ENCODE data around the gene ASTN2. TPM values are rescaled to one million over a fixed set of nuclear protein-coding genes. Genes with fewer than 3 reads are reported as not detected.

The ASTN2 gene
- total RNA-seq, 1 experiment from 2014 or later: 4.8 TPM

- RAD21 ChIA-PET (ENCODE audit: low non-redundant PET in 1 of 2, low total read pairs in 2 of 2, uncharacterized antibody in 2 of 2, unreplicated experiment in 2 of 2): no interaction called here
- H2AFZ ChIP-seq (ENCODE audit: low read depth, low read length, poor library complexity, severe bottlenecking): no peak overlapping the region
- DNase-seq (ENCODE audit: low read depth, low spot score) (no peak), ATAC-seq (no peak)
- H3K9ac ChIP-seq (ENCODE audit: low read length): no peak overlapping the region
- no peaks in the 10 kb centered on the region for H3K9me2 ChIP-seq (ENCODE audit: insufficient read depth)
- no peak overlapping the region for H3K27ac ChIP-seq (ENCODE audit: low read depth, low read length)
- no peaks in the 10 kb centered on the region for H3K36me3 ChIP-seq (ENCODE audit: control insufficient read depth in 1 of 2, insufficient read depth in 2 of 2, low read length in 2 of 2)
- H3K27me3 ChIP-seq (ENCODE audit: insufficient read depth, low read length): no peaks in the 10 kb centered on the region
- no peaks in the 10 kb centered on the region for H3K9me3 ChIP-seq (ENCODE audit: control insufficient read depth in 1 of 2, insufficient read depth in 1 of 2, low read depth in 1 of 2, low read length in 2 of 2)
- no peaks in the 10 kb centered on the region for H4K20me1 ChIP-seq (ENCODE audit: insufficient read depth)
- no TSS peak for BruUV-seq (replicated peaks)
- no peak overlapping the region for H3K4me3 ChIP-seq (replicated peaks in 1 of 2; ENCODE audit: low read depth in 1 of 2, low read length in 2 of 2)
- POLR2A ChIA-PET: no interaction called here
- H3K4me1 ChIP-seq (ENCODE audit: control insufficient read depth in 1 of 2, insufficient read depth in 2 of 2, low read length in 2 of 2): no peaks in the 10 kb centered on the region
- intact Hi-C loops (cut with micrococcal nuclease): no loop called here
- H3K79me2 ChIP-seq (ENCODE audit: insufficient read depth, low read length): no peaks in the 10 kb centered on the region
- no peak overlapping the region for H3K4me2 ChIP-seq (ENCODE audit: low read length)
- CTCF ChIA-PET: no interaction called here
- no peak for TF ChIP-seq ZNF274 (IDR thresholded peaks at IDR 0.05; ENCODE audit: low read depth, low read length)
- TF ChIP-seq YY1 (IDR thresholded peaks at IDR 0.05; ENCODE audit: extremely low read depth, insufficient replicate concordance, low read depth, low read length): no peak
- TF ChIP-seq POLR2A (IDR thresholded peaks at IDR 0.05; ENCODE audit: borderline replicate concordance, extremely low read depth, insufficient read depth, insufficient read length): no peak
- no peak for TF ChIP-seq POLR2AphosphoS5 (IDR thresholded peaks at IDR 0.05; ENCODE audit: low read depth, low read length)
- TF ChIP-seq TCF7L2 (IDR thresholded peaks at IDR 0.05; ENCODE audit: borderline replicate concordance, extremely low read depth, insufficient read depth, insufficient read length): no peak
- no peak for TF ChIP-seq SP1 (IDR thresholded peaks at IDR 0.05; ENCODE audit: low read depth)
- no peak for TF ChIP-seq EGR1 (IDR thresholded peaks at IDR 0.05; ENCODE audit: low read depth)
- no peak for TF ChIP-seq CBX3 (IDR thresholded peaks at IDR 0.05; ENCODE audit: low read depth)
- TF ChIP-seq, protein P1, sequence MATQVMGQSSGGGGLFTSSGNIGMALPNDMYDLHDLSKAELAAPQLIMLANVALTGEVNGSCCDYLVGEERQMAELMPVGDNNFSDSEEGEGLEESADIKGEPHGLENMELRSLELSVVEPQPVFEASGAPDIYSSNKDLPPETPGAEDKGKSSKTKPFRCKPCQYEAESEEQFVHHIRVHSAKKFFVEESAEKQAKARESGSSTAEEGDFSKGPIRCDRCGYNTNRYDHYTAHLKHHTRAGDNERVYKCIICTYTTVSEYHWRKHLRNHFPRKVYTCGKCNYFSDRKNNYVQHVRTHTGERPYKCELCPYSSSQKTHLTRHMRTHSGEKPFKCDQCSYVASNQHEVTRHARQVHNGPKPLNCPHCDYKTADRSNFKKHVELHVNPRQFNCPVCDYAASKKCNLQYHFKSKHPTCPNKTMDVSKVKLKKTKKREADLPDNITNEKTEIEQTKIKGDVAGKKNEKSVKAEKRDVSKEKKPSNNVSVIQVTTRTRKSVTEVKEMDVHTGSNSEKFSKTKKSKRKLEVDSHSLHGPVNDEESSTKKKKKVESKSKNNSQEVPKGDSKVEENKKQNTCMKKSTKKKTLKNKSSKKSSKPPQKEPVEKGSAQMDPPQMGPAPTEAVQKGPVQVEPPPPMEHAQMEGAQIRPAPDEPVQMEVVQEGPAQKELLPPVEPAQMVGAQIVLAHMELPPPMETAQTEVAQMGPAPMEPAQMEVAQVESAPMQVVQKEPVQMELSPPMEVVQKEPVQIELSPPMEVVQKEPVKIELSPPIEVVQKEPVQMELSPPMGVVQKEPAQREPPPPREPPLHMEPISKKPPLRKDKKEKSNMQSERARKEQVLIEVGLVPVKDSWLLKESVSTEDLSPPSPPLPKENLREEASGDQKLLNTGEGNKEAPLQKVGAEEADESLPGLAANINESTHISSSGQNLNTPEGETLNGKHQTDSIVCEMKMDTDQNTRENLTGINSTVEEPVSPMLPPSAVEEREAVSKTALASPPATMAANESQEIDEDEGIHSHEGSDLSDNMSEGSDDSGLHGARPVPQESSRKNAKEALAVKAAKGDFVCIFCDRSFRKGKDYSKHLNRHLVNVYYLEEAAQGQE (IDR thresholded peaks at IDR 0.05; ENCODE audit: low read depth): no peak
- TF ChIP-seq, protein P2, sequence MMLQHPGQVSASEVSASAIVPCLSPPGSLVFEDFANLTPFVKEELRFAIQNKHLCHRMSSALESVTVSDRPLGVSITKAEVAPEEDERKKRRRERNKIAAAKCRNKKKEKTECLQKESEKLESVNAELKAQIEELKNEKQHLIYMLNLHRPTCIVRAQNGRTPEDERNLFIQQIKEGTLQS (IDR thresholded peaks at IDR 0.05): no peak
- TF ChIP-seq FOSL1 (IDR thresholded peaks at IDR 0.05; ENCODE audit: low read depth): no peak
- TF ChIP-seq ELF1 (IDR thresholded peaks at IDR 0.05; ENCODE audit: borderline replicate concordance, low read depth): no peak
- no peak for TF ChIP-seq MAX (IDR thresholded peaks at IDR 0.05)
- no peak for TF ChIP-seq RAD21 (IDR thresholded peaks at IDR 0.05; ENCODE audit: low read depth)
- TF ChIP-seq ZBTB33 (IDR thresholded peaks at IDR 0.05; ENCODE audit: extremely low read depth, insufficient replicate concordance, low read length): no peak
These were observed 351.0 kb downstream of the ASTN2 start for GRCh38 chr9:117063721-117064471.
